ENCODE results near the gene MZT2B.
"Not testable (repeated sequence)": the region's sequence is repeated elsewhere in the genome, so short reads cannot be mapped to it uniquely, and the experiment has no call there.

DNA sequence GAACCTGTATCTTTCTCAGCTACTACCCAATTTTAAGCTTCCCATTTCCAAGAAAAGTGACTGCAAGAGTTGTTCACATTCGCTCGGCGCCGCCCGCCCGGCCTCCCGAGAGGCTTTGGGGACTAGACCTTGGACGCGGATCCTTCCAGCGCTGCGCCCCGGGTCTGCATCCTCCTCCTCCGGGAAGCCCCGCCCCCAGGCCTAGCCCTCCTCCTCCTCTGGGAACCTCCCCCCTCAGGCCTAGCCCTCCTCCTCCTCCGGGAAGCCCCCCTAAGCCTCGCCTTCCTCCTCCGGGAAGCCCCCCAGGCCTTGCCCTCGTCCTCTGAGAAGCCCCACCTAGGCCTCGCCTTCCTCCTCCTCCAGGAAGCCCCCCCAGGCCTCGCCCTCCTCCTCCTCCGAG is 45.9 kb downstream of the MZT2B start:
- not testable (repeated sequence) for TF ChIP-seq POLR2A (IDR thresholded peaks at IDR 0.05)
- TF ChIP-seq, protein P1, sequence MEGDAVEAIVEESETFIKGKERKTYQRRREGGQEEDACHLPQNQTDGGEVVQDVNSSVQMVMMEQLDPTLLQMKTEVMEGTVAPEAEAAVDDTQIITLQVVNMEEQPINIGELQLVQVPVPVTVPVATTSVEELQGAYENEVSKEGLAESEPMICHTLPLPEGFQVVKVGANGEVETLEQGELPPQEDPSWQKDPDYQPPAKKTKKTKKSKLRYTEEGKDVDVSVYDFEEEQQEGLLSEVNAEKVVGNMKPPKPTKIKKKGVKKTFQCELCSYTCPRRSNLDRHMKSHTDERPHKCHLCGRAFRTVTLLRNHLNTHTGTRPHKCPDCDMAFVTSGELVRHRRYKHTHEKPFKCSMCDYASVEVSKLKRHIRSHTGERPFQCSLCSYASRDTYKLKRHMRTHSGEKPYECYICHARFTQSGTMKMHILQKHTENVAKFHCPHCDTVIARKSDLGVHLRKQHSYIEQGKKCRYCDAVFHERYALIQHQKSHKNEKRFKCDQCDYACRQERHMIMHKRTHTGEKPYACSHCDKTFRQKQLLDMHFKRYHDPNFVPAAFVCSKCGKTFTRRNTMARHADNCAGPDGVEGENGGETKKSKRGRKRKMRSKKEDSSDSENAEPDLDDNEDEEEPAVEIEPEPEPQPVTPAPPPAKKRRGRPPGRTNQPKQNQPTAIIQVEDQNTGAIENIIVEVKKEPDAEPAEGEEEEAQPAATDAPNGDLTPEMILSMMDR (IDR thresholded peaks at IDR 0.05): not testable (repeated sequence)
